HG03469 (cell line): Measurements from ENCODE around the gene NPW.
"Not testable (repeated sequence)": the region's sequence is repeated elsewhere in the genome, so short reads cannot be mapped to it uniquely, and the experiment has no call there.

Experiments
- ATAC-seq: cut with Tn5 transposase; IDR thresholded peaks from one replicate; pipeline ENCODE4 v1.9.1; 2021; ENCODE audit warnings: mild to moderate bottlenecking, moderate library complexity, moderate number of reproducible peaks; ENCODE audit not compliant: unreplicated experiment

Gene NPW

DNA sequence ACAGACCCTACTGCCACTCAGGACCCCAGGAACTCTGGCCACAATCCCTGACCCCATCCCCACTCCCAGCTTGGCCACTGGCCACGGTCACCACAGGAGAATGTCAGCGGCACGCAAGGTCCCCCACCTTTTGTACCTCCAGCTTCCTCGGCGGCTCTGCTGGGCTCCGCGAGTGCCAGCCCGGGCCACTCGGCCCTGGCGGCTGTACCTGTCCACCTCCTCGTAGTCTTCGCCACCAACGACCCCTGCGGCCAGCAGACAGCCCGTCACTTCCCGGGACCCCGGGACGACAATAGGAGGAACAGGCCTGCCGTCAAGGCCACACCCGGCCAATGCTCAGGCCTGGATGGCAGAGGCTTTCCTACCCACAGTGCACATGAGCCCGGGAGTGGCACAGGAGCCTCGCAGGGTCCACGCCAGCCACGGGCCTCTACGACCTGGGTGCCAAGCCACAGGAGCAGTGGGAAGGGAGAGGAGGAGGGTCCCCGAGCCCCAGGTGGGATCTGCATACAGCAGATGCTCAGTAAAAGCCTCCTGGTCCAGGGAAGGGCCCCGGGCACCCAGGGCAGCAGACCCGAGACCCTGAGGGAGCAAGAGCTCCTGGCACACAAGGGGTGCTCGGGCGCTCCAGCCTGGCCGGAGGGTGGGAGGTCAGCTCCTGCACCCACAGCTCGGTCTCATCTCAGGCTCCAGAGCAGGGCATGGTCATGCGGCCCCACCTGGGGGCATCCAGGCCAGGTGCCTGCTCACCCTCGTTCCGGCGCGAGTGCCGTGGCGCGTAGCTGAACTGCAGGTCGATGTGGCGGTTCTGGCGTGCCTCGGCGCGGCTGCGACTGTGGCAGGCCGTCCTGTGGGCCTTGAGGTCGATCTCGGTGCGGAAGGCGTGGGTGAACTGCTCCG, 17.9 kb upstream of the NPW start:
- ATAC-seq, result no peak

DNA sequence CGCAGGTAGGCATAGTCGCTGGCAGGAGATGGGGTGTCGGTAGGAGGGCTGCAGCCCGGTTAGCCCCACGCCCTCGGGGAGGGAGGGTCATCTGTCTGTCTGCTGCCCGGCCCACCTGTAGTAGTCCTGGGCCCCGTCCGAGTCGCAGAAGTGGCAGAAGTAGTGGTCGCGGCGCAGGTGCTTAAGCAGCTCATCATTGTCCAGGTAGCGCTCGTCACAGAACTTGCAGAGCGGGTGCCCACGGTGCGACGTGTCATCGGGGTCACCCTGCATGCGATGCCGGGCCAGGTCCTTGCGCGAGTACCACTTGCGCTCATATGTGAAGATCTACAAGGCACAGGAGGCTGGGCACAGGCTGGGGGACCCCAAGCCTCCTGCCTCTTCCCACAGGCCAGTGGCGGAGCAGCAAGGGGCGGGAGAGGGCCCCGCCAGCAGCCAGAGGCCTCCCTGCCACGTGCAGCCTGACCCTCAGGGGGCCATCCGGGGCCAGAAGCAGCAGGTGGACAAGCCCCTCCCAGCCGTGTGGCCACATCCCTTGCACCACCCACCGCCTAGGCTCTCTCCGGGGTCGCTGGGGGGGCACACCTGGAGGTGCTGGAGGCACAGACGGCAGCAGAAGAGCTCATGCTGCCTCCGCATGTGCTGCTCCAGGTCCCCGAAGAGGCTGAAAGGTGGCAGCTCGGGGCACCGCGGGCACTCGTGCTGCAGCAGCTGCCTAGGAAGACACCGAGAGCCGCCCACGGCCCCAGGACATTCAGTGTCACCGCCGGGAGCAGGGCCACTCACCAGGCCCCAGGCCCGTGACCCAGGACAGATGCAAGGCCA, 17.0 kb upstream of the NPW start:
- ATAC-seq, result no peak

DNA sequence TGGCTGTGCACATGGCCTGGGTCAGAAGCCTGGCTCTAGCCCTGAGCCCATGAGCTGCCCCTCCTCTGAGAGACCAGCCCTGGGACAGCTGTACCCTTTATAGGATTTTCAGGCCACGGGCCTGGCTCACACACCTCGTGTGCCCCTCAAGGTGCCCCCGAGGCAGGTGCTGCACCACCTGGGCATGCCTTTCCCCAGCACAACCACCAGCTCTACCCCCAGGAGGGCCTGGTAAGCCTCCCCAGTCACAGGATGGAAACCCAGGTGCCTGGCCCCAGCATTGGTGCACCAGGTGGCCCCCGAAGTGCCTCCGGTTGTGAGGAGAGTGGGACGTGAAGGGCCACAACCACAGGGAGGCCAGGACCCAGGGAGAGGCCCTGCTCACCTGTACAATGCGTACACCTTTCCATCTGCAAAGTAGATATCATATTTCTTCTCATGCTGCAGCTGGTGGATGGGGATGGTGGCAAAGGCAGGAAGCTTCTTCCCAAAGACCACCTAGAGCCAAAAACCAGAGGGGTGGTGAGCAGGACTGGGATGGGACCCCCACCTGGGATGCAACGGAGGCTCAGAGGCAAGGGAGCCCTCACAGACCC, 16.3 kb upstream of the NPW start:
- ATAC-seq, result no peak

DNA sequence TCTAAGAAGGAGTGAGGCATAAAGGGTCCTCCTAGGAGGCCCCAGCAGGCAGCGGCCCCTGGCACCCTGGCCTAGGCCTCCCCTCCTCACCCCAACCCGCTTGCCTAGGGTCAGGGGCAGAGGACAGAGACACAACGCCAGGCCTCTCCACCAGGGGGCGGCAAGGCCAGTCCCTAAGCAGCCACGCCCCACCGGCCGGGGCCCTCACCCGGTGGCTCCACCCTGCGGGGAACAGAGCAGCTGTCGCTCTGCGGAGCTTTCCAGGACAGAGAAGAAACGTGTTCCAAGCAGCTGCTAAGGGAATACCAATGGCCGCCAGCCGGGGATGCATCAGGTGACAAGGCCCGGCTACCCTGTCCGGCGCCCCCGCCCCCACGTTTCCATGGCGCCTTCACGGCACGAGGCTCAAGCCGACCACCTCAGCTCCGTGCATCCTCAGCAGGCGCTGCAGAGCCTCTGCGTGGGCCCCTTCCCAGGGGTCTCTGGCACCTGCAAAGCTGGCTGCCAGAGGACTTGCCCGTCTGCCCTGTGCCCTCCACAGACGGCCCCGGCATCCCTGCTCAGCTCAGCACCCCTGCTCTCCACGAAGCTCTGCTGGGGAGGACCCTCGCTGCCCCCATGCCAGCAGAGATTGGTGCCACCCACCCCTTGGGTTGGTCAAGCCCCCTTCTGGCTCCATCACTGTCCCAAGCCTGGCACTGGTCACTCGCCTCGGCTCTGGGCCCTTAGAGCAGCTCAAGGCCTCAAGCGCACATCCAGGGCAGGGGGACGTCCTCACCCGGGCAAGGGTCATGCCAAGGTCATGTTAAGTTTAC, 15.6 kb upstream of the NPW start:
- ATAC-seq, result no peak

DNA sequence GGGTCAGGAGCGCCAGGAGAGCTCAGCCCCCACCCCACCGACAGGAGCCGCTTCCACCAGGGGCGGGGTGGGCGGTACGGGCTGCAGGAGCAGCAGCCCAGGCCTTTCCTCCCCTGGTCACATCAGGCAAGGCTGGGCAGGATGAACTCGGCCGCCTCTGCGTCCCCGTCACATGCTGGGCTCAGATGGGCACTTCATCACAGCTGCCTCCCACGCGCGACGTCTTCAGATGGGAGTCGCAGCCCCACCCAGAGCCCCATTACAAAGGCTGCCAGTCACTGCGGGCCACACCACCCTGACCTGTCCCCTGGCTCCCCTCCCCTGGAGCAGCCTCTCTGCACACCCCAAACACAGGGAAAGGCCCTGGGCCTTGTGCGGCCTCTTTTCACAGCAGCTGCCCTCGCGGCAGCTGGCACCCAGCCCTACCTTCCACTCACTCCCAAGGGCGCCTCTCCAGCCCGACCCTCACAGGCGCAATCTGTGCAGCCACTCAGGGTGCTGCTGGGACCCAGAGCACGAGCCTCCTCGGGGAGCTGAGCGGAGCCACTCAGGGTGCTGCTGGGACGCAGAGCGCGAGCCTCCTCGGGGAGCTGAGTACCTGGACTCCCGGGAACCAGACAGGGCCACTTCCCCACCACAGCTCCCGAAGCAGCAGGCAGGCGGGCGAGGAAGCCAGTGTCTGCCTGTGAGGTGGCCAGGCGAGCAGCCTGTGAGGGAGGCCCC, 14.6 kb upstream of the NPW start:
- ATAC-seq, result no peak

DNA sequence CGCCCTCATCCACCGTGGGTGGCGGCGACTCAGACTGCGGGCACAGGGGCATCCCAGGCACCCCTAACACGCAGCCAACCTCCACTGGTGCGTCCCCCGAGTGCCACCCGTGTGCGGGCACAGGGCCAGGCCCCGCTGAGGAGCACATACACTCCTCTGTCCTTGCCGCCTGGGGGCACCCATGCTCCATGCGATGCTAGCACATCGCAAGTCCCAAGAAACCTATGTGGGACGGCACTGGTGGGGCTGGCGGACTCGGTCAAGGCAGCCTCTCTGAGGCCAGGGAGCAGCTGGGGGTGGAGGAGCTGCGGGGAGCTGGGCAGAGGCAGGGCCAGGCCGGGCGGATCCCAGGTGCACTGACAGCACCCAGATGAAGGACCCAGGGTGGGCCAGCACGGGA, 13.9 kb upstream of the NPW start:
- no peak for ATAC-seq

DNA sequence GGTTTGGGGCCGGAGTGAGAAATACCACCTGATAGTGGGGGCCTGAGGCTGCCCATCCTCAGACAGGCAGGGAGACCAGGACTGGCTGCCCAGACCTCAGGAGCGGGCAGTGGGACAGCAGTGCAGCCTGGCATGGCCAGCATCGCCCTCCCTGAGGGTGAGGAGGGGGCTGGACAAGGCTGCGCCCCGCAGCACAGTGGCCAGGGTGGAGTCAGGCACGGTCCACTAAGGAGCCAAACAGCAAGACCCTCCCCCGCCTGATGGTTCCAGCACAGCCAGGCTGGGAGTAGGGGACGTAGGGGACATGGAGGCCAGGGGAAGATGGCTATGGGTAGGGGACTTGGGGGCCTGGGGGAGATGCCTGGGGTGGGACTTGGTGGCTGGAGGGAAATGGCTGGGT, 13.3 kb upstream of the NPW start:
- no peak for ATAC-seq

DNA sequence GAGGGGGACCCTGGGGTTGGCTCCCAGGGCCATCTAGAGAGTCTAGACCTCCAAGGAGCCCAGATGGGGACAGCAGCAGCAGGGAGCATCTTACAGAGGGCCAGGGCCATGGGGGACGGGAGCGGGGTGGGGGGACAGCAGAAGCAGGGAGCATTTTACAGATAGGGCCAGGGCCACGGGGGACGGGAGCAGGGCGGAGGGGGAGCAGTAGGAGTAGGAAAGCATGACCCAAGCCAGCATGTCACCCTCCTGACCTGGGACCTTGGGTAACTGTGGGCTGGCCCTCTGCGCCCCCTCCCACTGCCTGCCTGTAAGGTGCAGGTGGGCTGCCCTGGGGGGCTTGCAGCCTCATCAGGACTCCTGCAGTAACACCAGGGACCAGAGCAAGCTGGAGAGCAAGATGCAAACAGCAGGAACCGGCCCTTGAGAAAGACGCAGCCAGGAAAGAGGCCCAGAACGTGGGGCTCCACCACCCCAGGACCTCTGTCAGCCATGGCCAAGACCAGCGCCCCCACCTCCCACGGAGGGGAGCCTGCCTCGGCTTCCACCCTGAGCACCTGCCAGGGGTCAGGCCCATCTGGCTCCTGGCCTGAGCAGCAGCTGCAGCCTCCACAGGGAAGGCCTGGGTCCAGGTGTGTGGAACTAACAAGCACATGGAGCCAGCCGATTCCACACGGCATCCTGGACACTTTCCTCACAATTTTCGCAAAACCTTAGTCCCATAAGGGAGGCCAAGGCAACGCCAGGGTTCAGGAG, 12.3 kb upstream of the NPW start:
- no peak for ATAC-seq

DNA sequence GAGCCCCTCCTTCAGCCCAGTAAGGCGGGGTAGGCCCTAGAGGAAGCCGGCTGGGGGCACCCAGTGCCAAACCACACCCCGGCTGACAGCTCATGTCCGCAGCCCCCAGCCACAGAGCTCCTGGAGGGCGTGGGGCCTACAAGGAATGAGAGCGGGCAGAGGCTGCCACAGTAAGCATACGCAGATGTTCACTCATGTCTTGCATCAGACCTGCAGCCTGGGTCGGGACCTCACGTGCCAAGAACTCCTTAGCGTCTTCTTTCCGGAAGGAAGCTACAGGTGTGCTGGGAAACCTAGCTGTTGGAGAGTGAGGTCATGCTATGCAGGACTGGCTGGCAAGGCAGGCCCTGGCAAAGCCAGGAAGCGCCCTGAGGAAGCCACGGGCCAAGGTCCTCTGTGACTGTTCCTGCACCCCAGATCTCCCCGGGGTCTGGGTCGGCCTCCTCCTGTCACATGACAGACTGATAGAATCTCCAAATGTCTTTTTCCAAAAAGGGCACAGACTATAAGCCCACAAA, 11.5 kb upstream of the NPW start:
- ATAC-seq, result no peak

DNA sequence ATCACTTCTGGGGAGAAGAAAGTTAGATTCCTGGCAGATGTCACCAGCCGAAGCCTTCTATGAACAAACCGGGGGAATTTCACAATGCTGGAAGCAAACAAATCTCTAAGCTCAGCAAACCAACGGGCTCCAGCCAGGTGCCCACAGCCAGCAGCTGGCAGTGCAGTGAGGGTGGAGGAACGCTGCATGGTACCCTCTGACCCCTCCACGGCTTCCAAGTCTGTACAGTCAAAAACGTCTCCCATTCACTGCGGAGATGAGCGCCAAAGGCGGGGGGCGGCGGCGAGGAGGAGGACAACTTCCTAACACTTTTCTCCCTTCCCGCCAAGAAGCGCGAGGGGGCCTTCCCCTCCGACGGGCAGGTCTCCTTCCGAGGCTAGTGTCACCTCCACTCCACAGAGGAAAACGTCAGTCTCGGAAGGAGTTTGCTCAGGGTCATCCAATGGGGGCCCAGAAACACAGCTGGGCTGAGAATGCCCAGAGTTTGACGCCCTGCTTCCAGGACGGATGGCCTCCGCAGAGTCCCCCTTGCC, 10.9 kb upstream of the NPW start:
- no peak for ATAC-seq

DNA sequence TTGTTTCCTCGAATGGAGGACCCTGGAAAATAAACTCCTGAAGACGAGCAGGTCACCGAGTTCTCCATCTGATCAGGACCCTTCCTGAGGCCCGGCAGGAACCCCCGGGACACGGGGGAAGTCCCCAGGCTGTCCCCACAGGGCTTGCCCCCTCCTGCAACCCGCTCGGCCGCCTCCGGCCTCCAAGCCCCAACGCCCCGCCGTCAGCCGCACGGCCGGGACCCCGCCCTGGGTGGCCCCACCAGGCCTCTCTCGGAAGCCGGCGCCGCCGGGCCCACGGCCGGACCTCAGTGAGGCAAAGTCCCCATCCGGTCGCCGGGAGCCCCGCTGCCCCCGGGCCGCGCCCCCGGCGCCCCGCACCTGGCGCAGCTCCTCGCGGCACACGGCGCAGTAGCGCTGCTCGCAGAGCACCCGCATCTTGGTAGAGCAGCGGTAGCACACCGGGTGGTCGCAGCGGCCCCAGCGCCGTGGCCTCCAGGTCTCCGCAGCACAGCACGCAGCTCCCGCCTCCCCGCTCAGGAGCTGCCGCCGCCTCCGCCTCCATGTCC, 10.3 kb upstream of the NPW start:
- peak; percentile 27 for ATAC-seq

DNA sequence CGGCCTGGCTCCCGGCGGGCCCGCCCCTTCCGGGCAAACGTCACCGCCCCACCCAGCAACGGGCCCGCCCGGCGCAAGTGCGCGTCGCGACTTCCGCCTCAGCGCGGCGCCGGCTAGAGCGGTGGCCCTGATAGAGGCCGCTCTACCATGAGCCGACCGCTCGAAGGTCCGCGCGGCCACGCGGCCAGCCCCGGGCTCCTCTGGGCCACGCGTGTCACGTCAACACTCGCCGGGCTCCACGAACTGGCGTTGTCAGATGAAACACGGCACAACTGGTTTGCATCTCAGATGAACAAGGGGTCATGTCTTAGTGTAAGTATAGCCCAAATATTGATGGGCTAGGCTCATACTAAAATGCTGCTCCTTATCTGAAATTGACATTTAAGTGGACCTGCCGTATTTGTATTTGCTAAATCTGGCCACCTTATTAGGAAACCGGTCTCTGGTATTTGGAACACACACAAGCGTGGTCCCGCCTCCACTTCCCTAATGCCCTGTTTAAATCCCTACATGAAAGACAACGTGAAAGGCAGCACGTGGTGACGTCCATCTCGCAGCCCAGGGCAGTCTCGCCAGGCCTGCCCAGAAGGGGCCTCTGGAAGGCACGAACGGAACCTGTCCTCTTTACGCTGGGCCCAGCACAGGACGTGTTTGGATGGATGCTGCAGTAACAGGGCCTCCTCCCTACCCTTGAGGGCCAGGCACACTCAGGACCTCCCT, 9.6 kb upstream of the NPW start, which contains the start of gene ZNF598:
ZNF598 (minus strand) TSS at position 31 of the 720 bp plus-strand sequence.
- ATAC-seq, result peak; percentile 39

DNA sequence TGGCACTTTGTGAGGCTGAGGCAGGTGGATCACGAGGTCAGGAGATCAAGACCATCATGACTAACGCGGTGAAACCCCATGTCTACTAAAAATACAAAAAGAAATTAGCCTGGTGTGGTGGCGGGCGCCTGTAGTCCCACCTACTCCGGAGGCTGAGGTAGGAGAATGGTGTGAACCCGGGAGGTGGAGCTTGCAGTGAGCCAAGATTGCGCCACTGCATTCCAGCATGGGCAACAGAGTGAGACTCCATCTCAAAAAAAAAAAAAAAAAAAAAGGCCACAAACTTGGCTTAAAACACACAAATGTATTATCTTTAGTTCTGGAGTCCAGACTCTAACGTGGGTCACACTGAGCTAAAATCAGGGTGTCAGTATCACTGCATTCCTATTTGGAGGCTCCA, 7.9 kb upstream of the NPW start:
- not testable (repeated sequence) for ATAC-seq

DNA sequence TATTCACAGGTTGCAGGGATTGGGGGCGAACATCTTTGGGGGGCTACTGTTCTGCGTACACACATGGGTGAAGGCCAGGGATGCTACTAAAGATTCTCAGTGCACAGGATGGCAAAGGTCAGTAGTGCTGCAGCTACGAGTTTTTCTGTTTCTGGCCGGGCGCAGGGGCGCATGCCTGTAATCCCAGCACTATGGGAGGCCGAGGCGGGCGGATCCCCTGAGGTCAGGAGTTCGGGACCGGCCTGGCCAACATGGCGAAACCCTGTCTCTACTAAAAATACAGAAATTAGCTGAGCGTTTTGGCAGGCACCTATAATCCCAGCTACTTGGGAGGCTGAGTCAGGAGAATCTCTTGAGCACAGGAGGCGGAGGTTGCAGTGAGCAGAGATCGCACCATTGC, 6.1 kb upstream of the NPW start:
- ATAC-seq, result no peak

DNA sequence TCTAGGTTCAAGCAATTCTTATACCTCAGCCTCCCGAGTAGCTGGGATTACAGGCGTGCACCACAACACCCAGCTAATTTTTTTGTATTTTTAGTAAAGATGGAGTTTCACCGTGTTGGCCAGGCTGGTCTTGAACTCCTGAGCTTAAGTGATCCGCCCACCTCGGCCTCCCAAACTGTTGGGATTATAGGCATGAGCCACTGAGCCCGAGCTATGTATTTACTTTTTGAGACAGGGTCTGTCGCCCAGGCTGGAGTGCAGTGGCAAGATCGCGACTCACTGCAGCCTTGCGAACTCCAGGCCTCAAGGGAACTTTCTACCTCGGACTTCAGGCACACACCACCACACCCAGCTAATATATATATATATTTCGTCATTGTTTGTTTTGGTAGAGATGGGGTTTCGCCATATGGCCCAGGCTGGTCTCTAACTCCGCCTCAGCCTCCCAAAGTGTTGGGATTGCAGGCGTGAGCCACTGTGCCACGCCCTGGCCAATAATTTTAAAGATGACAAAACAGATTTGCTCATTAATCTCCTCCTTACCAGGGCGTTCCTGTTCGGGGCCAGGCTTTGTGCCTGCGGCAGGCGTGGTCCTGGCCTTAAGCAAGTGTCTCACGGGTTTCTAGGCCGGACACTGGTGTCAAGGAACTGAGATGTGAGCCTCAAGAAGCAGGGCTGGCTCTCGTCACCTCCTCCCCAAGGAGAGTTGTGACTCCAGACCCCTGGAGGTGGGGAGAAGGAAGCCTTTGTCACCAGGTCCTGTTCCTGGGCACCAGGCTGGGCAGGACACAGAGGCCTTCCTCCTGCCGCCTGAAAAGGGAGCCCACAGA, 4.3 kb upstream of the NPW start:
- ATAC-seq, result no peak

DNA sequence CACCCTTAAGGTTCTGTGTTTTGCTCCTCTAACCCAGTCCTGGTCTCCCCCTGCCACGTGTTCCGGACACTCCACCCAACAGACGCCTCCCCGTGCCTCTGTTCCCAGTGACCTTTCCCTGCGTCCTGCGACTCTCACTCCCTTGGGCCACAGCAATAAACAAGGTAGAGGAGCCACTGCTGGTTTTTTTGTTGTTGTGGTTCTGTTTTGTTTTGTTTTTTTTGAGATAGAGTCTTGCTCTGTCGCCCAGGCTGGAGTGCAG, 3.7 kb upstream of the NPW start:
- ATAC-seq, result no peak

DNA sequence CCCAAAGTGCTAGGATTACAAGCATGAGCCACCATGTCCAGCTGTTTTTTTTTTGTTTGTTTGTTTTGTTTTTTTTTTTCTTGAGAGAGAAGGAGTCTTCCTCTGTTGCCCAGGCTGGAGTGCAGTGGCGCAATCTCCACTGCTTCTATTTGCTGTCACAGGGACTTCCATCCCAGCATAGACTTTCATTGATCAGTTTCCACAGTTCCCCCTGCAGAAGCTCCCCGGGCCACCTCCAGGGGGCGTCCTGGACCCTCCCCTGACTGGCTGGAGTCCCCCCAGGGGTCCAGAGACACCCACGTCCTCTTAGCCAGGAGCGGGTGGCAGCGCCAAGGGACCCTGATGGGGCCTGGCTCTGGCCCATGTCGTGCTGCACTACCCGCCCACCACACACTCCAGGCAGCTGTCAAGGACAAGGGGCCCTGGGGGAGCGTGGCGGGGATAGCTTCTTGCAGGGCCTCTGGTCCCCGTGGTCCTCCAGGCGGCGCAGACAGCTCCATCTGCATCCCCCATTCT, 3.1 kb upstream of the NPW start:
- ATAC-seq, result no peak
